ENCODE results near the gene ELAVL4.

ELAVL4 gene

DNA sequence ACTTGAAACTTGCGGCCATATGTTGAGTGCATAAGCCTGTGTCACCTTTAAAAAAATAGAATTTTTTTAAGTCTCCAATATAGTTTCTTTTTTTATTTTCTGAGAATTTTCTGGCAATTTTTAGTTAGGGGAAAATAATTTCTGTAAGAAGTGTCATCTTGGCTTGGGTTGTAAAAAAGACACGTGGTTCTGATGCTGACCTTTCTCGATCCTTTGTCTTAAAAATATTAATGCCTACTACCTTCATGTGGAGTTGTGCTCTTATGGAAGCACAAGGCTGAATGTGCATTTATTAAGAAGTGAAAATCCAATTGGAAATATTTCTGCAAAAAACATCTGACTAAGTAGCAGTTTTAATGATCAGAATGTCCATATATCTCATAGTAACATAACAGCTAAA lies 3.5 kb downstream of the ELAVL4 start:
- no peak for DNase-seq (ENCODE audit: extremely low read depth, low read depth)
- TF ChIP-seq, protein P1, sequence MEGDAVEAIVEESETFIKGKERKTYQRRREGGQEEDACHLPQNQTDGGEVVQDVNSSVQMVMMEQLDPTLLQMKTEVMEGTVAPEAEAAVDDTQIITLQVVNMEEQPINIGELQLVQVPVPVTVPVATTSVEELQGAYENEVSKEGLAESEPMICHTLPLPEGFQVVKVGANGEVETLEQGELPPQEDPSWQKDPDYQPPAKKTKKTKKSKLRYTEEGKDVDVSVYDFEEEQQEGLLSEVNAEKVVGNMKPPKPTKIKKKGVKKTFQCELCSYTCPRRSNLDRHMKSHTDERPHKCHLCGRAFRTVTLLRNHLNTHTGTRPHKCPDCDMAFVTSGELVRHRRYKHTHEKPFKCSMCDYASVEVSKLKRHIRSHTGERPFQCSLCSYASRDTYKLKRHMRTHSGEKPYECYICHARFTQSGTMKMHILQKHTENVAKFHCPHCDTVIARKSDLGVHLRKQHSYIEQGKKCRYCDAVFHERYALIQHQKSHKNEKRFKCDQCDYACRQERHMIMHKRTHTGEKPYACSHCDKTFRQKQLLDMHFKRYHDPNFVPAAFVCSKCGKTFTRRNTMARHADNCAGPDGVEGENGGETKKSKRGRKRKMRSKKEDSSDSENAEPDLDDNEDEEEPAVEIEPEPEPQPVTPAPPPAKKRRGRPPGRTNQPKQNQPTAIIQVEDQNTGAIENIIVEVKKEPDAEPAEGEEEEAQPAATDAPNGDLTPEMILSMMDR (IDR thresholded peaks at IDR 0.05; ENCODE audit: low read depth, low read length) = no peak

DNA sequence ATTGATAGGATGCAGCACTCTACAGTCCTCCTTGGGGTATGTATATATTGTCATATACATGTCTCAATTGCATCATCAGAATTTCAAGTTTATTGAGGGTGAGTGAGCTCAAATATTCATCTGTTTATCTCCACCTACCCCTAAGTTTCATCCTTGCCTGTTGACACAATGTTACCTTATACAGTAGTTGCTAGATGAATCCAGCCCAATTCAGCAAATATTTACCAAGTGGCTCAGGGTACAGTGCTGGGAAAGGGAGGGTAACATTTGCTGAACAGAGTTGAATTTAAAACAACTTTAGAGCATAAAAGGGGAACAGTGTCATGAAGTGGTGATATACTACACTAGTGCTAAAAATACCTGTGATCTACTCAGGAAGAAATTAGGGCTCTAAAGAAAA lies 14.4 kb downstream of the ELAVL4 start:
- TF ChIP-seq, protein P1 (IDR thresholded peaks at IDR 0.05; ENCODE audit: low read depth, low read length) = no peak
- DNase-seq (ENCODE audit: extremely low read depth, low read depth) = no peak

DNA sequence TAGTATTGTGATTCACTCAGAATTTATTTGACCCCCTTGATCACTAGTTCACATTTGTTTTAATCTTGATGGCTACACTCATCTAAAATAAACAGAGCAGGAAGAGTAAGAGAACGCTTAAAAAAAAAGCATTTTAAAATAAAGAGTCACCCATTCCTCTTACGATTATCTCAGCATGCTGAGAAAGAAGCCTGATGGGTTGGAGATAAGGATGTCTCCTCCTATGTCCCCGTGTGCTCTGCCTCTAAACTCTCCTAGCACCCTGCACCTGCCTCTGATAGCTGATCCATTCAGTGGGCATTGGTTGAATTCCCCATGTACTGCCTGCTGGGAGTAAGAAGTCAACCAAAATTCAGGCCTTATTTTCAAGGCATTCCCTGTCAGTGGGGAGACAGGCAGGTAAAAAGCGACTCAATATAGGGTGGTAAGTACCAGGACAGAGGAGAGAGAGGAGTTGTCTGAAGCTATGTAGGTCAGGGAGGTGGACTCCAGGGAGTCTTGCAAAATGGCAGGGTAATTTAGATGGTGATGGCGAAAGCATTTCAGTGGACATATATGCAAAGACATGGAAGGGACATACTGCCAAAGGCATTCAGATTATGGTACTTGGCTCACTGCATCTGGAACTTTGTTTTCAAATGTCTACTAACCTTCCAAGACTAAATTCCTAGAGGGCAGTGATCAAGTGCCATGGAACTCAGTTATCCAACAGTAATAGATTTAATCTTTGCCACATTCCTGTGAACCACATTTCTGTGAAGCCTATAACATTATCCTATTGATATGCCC lies 18.4 kb downstream of the ELAVL4 start:
- no peak for DNase-seq (ENCODE audit: extremely low read depth, low read depth)
- TF ChIP-seq, protein P1 (IDR thresholded peaks at IDR 0.05; ENCODE audit: low read depth, low read length) = no peak

DNA sequence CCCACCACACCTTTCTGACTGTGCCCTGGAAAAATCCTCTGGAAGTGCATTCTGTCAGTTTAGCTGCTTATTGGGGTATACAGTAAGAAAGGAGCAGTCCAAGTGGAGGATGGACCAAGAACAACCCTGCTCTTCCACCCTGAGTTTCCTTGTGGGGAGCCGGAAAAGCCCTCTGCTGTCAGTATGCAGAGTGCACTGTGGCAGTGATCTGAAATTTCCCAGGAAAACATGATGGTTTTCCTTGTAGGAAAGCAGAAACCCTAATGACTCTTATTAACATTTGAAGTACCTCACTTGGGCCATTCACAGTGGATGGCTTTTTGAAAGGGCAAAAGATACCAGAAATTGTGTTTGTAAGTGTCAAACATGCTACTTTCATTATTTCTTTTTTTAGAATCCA lies 20.5 kb downstream of the ELAVL4 start:
- DNase-seq (ENCODE audit: extremely low read depth, low read depth) = no peak

DNA sequence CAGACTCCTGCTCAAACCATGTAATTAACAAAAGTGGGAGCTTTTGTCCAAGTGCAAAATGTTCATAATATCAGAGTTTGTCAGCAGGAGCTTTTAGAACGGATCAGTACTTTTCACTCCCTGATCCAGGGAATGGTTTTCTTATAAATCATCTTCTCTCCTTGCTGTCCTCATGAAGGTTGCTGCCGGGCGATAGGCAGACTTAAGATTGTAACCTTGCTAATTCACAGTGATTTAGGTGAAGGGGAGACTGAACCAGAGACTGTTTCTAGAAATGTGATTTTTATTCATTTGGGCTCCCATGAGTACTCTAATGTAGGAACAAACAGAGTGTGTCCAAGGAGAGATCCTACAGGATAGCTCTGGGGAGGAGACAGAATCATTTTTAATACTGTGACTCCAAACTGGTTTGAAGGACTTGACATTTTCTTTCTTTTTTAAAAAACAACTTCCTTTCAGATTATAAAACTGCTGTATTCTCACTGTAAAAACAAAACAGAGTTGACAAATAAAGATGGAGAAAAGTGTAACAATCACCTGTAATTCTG lies 23.7 kb downstream of the ELAVL4 start:
- TF ChIP-seq, protein P1 (IDR thresholded peaks at IDR 0.05; ENCODE audit: low read depth, low read length) = no peak
- DNase-seq (ENCODE audit: extremely low read depth, low read depth) = no peak

More for the DNA sequence above, 20.5 kb downstream of the ELAVL4 start:
- TF ChIP-seq, protein P1 (IDR thresholded peaks at IDR 0.05; ENCODE audit: low read depth, low read length) = no peak

DNA sequence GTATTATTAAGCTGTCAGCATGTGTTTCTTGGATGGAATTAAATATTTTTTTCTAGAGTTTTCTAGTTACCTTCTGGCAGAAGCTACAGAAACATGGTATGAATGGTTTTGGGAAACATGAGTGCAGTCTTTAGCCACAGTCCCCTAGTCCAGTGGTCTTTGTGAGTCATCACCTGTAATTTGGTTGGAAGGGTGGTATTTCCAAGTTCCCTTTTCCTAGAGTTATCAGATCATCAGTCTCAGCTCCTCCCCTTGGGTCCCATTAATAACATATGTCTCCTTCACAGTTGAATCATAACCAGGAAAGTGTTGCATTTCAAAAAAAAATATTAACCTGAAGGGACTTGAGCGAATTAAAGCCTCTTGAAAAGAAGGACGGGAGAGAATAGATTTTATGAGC lies 27.0 kb downstream of the ELAVL4 start:
- no peak for DNase-seq (ENCODE audit: extremely low read depth, low read depth)
- TF ChIP-seq, protein P1 (IDR thresholded peaks at IDR 0.05; ENCODE audit: low read depth, low read length) = no peak

DNA sequence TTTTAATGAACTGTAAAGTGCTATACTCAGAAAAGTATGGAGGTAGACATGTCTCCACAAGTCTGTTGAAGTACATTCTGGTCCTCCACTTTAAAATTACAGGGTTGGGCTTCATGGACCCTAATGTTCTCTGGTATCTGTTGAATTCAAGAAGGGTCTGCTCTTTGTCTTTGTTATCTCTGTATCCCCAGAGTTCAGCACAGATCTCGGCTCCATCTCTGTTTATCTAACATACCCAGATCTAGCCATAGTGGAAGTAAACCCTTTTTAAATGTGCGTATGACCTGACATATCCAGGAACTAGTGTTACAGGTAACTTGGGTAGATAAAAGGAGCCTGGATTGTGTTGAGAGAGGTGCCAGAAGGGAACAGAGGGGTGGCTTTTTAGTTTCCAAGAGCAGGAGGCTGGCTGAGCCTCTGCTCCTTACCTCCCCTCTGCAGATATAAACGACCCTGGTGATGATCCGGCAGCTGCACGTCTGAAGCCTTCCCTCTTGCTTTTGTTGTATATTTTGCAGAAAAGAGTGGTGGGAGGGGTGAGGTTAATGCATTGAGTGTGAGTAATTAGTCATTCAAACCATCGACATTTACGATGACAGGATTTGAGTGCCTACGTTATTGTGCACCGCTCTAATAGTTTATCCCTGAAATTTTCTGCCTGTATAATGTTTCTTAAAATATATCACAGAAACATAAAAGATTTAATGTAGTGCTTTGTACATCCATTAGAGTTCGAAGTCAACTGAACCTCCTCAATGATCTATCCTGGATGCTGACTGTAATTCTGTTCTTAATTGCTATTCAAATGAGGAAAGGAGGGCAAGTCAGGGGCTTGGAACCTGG lies 30.8 kb downstream of the ELAVL4 start:
- DNase-seq (ENCODE audit: extremely low read depth, low read depth) = no peak
- TF ChIP-seq, protein P1 (IDR thresholded peaks at IDR 0.05; ENCODE audit: low read depth, low read length) = no peak

Measured in AG09319 (cell line).